CMK (cell line): ENCODE results near the gene KPNA1.
"Not testable (repeated sequence)": the region's sequence is repeated elsewhere in the genome, so short reads cannot be mapped to it uniquely, and the experiment has no call there.

Experiments used
- DNase-seq: peaks from one replicate; pipeline ENCODE4 v3.0.0-alpha.2; 2010; ENCODE audit warnings: low read depth

The KPNA1 gene

GRCh38 chr3:122519693-122520092 is 5.0 kb upstream of the KPNA1 start:
- no peak for DNase-seq

GRCh38 chr3:122516846-122517360 is 2.2 kb upstream of the KPNA1 start:
- DNase-seq, result no peak

GRCh38 chr3:122515870-122516269 is 1.1 kb upstream of the KPNA1 start:
- no peak for DNase-seq

GRCh38 chr3:122515020-122515468 is 305 bp upstream of the KPNA1 start:
- DNase-seq, result no peak

- DNase-seq, result no peak
Measured at GRCh38 chr3:122513386-122514122, 1.2 kb downstream of the KPNA1 start.

- DNase-seq, result no peak
Measured at GRCh38 chr3:122512284-122512683, 2.5 kb downstream of the KPNA1 start.

- no peak for DNase-seq
Measured at GRCh38 chr3:122510878-122511535, 3.7 kb downstream of the KPNA1 start.

- DNase-seq, result not testable (repeated sequence)
Measured at GRCh38 chr3:122508944-122509343, 5.8 kb downstream of the KPNA1 start.

GRCh38 chr3:122508135-122508914 is 6.4 kb downstream of the KPNA1 start:
- DNase-seq, result no peak

GRCh38 chr3:122506450-122506849 is 8.3 kb downstream of the KPNA1 start:
- DNase-seq, result no peak

GRCh38 chr3:122505676-122506075 is 9.1 kb downstream of the KPNA1 start:
- no peak for DNase-seq

- no peak for DNase-seq
Measured at GRCh38 chr3:122502941-122503340, 11.8 kb downstream of the KPNA1 start.

- no peak for DNase-seq
Measured at GRCh38 chr3:122502139-122502538, 12.6 kb downstream of the KPNA1 start.

- DNase-seq, result not testable (repeated sequence)
Measured at GRCh38 chr3:122500964-122501363, 13.8 kb downstream of the KPNA1 start.

- DNase-seq, result no peak
Measured at GRCh38 chr3:122498152-122498551, 16.6 kb downstream of the KPNA1 start.

- DNase-seq, result no peak
Measured at GRCh38 chr3:122497425-122497824, 17.3 kb downstream of the KPNA1 start.

- DNase-seq, result no peak
Measured at GRCh38 chr3:122496508-122496907, 18.2 kb downstream of the KPNA1 start.

- DNase-seq, result no peak
Measured at GRCh38 chr3:122493296-122493695, 21.4 kb downstream of the KPNA1 start.

- DNase-seq, result no peak
Measured at GRCh38 chr3:122488262-122488973, 26.3 kb downstream of the KPNA1 start.

GRCh38 chr3:122484985-122485384 is 29.8 kb downstream of the KPNA1 start:
- no peak for DNase-seq

- no peak for DNase-seq
Measured at GRCh38 chr3:122481390-122481789, 33.3 kb downstream of the KPNA1 start.

- DNase-seq, result no peak
Measured at GRCh38 chr3:122476532-122476931, 38.2 kb downstream of the KPNA1 start.
